Loucy (cell line): Measurements from ENCODE around the gene NR1I3.
"Not testable (repeated sequence)": the region's sequence is repeated elsewhere in the genome, so short reads cannot be mapped to it uniquely, and the experiment has no call there.

Source experiments
- H2AFZ ChIP-seq: fragments of 200-600 bp; sonication (generic); 2 replicates; pipeline ENCODE4 v1.6.0; 2016; ENCODE audit warnings: antibody characterized with exemption, mild to moderate bottlenecking, low read length, moderate library complexity
- H3F3A ChIP-seq: fragments of 200-600 bp; 2 replicates; pipeline ENCODE4 v1.6.0; 2016; ENCODE audit warnings: antibody characterized with exemption, low read depth, mild to moderate bottlenecking
- H3K27me3 ChIP-seq: fragments of 200-600 bp; sonication (generic); 2 replicates; pipeline ENCODE4 v1.6.1; 2014; ENCODE audit warnings: low read length, mild to moderate bottlenecking; ENCODE audit not compliant: insufficient read depth, poor library complexity, severe bottlenecking
- H3K36me3 ChIP-seq: fragments of 200-600 bp; sonication (generic); 2 replicates; pipeline ENCODE4 v1.6.1; 2016; ENCODE audit warnings: low read length; ENCODE audit not compliant: insufficient read depth
- H3K4me1 ChIP-seq: fragments of 200-600 bp; sonication (generic); 2 replicates; pipeline ENCODE4 v1.5.1; 2014; ENCODE audit warnings: low read length, mild to moderate bottlenecking; ENCODE audit not compliant: insufficient read depth, poor library complexity, severe bottlenecking
- H3K4me2 ChIP-seq: fragments of 200-600 bp; sonication (generic); 2 replicates; pipeline ENCODE4 v1.6.0; 2014; ENCODE audit warnings: antibody characterized with exemption, low read length, low read depth, mild to moderate bottlenecking; ENCODE audit not compliant: poor library complexity, severe bottlenecking
- H3K4me3 ChIP-seq: fragments of 200-600 bp; sonication (generic); 2 replicates; pipeline ENCODE4 v1.5.1; 2014; ENCODE audit warnings: low read length, mild to moderate bottlenecking, mixed read lengths; ENCODE audit not compliant: poor library complexity, severe bottlenecking
- H3K79me2 ChIP-seq: fragments of 200-600 bp; sonication (generic); 2 replicates; pipeline ENCODE4 v1.6.1; 2014; ENCODE audit warnings: low read length; ENCODE audit not compliant: insufficient read depth
- H3K9ac ChIP-seq: fragments of 200-600 bp; sonication (generic); 2 replicates; pipeline ENCODE4 v1.6.0; 2014; ENCODE audit warnings: mild to moderate bottlenecking, low read depth, low read length, moderate library complexity; ENCODE audit not compliant: poor library complexity, severe bottlenecking
- H3K9me2 ChIP-seq: fragments of 200-600 bp; sonication (generic); replicated peaks from 2 replicates; pipeline ENCODE4 v1.6.1; 2016; ENCODE audit warnings: low read depth, low read length, mixed read lengths
- H3K9me3 ChIP-seq: fragments of 200-600 bp; sonication (generic); 2 replicates; pipeline ENCODE4 v1.6.1; 2014; ENCODE audit warnings: mild to moderate bottlenecking, antibody characterized with exemption, low read length, low read depth; ENCODE audit not compliant: insufficient read depth
- H4K20me1 ChIP-seq: fragments of 200-600 bp; sonication (generic); 2 replicates; pipeline ENCODE4 v1.6.0; 2014; ENCODE audit warnings: antibody characterized with exemption, low read length, mild to moderate bottlenecking; ENCODE audit not compliant: insufficient read depth, poor library complexity, severe bottlenecking
- EZH2phosphoT487 ChIP-seq: fragments of 200-600 bp; IDR thresholded peaks from 2 replicates; pipeline ENCODE4 v1.6.1; 2018; ENCODE audit warnings: antibody characterized with exemption, mild to moderate bottlenecking, moderate library complexity, borderline replicate concordance
- TF ChIP-seq, protein P1 (sequence below): fragments of 200-600 bp; sonication (generic); conservative IDR thresholded peaks from 2 replicates; pipeline ENCODE4 v1.5.1; 2014; ENCODE audit warnings: mild to moderate bottlenecking, antibody characterized with exemption, low read length

The NR1I3 gene

DNA sequence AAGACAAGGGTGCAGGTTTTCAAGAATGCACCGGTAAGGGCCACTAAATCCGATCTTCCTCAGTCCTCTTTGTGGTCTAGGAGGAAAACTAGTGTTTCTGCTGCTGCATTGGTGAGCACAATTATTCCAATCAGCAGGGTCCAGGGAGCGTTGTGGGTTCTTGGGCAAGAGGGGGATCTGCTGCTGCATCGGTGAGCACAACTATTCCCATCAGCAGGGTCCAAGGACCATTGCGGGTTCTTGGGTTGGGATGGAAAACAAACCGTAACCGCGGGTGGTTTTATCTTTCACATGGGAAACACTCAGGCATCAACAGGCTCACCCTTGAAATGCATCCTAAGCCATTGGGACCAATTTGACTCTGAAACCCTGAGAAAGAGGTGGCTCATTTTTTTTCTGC lies 13.6 kb upstream of the NR1I3 start:
- Histone ChIP-seq H3K36me3 (no peaks in the 10 kb centered on the region), H3K4me1 (no peaks in the 10 kb centered on the region)
- TF ChIP-seq EZH2phosphoT487 = no peak
- TF ChIP-seq, protein P1, sequence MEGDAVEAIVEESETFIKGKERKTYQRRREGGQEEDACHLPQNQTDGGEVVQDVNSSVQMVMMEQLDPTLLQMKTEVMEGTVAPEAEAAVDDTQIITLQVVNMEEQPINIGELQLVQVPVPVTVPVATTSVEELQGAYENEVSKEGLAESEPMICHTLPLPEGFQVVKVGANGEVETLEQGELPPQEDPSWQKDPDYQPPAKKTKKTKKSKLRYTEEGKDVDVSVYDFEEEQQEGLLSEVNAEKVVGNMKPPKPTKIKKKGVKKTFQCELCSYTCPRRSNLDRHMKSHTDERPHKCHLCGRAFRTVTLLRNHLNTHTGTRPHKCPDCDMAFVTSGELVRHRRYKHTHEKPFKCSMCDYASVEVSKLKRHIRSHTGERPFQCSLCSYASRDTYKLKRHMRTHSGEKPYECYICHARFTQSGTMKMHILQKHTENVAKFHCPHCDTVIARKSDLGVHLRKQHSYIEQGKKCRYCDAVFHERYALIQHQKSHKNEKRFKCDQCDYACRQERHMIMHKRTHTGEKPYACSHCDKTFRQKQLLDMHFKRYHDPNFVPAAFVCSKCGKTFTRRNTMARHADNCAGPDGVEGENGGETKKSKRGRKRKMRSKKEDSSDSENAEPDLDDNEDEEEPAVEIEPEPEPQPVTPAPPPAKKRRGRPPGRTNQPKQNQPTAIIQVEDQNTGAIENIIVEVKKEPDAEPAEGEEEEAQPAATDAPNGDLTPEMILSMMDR = no peak

DNA sequence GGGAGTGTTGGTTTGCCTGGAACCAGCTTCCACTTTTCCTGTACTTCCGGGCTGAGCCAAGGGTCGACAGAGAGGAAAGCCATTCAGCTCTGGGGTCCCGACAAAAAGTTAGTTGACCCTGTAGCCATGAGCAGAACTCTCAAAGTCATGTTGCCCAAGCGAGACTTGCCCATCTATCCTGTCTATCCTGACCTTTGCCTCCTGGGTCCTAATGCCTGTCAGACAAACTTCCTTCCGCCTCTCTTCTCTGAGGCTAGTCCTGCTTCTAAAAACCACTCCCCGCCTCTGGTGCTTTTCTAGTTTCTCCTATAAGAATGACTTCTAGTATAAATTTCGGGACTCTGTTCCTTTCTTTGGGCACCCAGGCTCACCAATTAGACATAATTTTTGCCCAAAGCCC lies 12.8 kb upstream of the NR1I3 start:
- no peaks in the 10 kb centered on the region for H3K27me3 ChIP-seq
- H3K9me3 ChIP-seq = no peaks in the 10 kb centered on the region
- no peak overlapping the region for H2AFZ ChIP-seq
- H3K4me3 ChIP-seq = no peak overlapping the region
- no peaks in the 10 kb centered on the region for H4K20me1 ChIP-seq
- H3K9me2 ChIP-seq = no peaks in the 10 kb centered on the region
- no peak for TF ChIP-seq EZH2phosphoT487
- TF ChIP-seq, protein P1 = no peak
- no peaks in the 10 kb centered on the region for H3K4me1 ChIP-seq
- no peak overlapping the region for H3K9ac ChIP-seq
- H3K36me3 ChIP-seq = no peaks in the 10 kb centered on the region
- no peaks in the 10 kb centered on the region for H3F3A ChIP-seq
- no peak overlapping the region for H3K4me2 ChIP-seq
- no peaks in the 10 kb centered on the region for H3K79me2 ChIP-seq

More for the DNA sequence above, 13.6 kb upstream of the NR1I3 start:
- no peak overlapping the region for H3K9ac ChIP-seq
- H3K4me3 ChIP-seq = no peak overlapping the region
- no peak overlapping the region for H3K4me2 ChIP-seq
- H3K9me3 ChIP-seq = no peaks in the 10 kb centered on the region; the same call in 1 of the 2 replicates
- H4K20me1 ChIP-seq = no peaks in the 10 kb centered on the region
- no peak overlapping the region for H2AFZ ChIP-seq
- H3K79me2 ChIP-seq = no peaks in the 10 kb centered on the region
- no peaks in the 10 kb centered on the region for H3K27me3 ChIP-seq
- H3F3A ChIP-seq = no peaks in the 10 kb centered on the region
- H3K9me2 ChIP-seq = no peaks in the 10 kb centered on the region

DNA sequence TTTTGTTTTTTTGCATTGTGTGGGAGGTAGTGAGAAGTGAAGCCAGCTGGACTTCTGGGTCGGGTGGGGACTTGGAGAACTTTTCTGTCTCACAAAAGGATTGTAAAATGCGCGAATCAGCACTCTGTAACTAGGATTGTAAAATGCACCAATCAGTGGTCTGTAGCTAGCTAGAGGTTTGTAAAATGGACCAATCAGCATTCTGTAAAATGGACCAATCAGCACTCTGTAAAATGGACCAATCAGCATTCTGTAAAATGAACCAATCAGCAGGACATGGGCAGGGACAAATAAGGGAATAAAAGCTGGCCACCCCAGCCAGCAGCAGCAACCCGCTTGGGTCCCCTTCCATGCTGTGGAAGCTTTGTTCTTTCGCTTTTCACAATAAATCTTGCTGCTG lies 12.1 kb upstream of the NR1I3 start:
- H3K36me3 ChIP-seq, H3K9ac ChIP-seq, H3K79me2 ChIP-seq, H3K4me1 ChIP-seq, H2AFZ ChIP-seq, H3K4me3 ChIP-seq, H3K4me2 ChIP-seq, H3K9me3 ChIP-seq, H3K27me3 ChIP-seq, H4K20me1 ChIP-seq, H3F3A ChIP-seq, H3K9me2 ChIP-seq: not testable (repeated sequence)

DNA sequence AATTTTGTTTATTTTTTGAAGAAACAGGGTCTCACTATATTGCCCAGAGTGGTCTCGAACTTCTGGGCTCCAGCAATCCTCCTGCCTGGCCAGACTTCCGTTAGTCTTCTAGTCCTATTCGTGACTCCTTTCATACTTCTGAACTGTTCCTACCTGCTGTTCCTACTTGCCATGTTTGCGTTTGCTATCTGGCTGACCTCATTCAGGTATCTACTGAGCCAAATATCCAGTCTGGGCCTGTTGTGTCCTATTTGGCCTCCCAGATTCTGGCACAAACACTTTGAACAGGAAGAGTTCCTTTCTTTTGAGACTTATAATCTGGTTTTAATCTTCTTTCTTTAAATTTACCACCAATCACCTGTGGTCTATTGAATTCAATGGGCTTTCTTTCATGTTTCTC lies 6.9 kb upstream of the NR1I3 start:
- no peak overlapping the region for H3K9ac ChIP-seq
- no peaks in the 10 kb centered on the region for H3F3A ChIP-seq
- H3K9me3 ChIP-seq = no peaks in the 10 kb centered on the region
- H3K4me2 ChIP-seq = no peak overlapping the region
- H4K20me1 ChIP-seq = no peaks in the 10 kb centered on the region
- no peaks in the 10 kb centered on the region for H3K27me3 ChIP-seq
- H2AFZ ChIP-seq = no peak overlapping the region
- no peaks in the 10 kb centered on the region for H3K9me2 ChIP-seq
- no peak overlapping the region for H3K4me3 ChIP-seq
- H3K36me3 ChIP-seq = no peaks in the 10 kb centered on the region
- H3K79me2 ChIP-seq = no peaks in the 10 kb centered on the region
- H3K4me1 ChIP-seq = no peaks in the 10 kb centered on the region
- no peak for TF ChIP-seq EZH2phosphoT487
- TF ChIP-seq, protein P1 = no peak
